HEK293T (cell line): ENCODE data around the gene UGT1A5.

Source experiments
- ELF4 ChIP-seq: fragments of 450-650 bp; IDR thresholded peaks from 2 replicates; pipeline ENCODE4 v1.6.1; 2017; ENCODE audit warnings: antibody characterized with exemption
- LEF1 ChIP-seq: fragments of 450-650 bp; IDR thresholded peaks from 2 replicates; pipeline ENCODE4 v1.6.1; 2017; ENCODE audit warnings: mild to moderate bottlenecking, borderline replicate concordance

DNA sequence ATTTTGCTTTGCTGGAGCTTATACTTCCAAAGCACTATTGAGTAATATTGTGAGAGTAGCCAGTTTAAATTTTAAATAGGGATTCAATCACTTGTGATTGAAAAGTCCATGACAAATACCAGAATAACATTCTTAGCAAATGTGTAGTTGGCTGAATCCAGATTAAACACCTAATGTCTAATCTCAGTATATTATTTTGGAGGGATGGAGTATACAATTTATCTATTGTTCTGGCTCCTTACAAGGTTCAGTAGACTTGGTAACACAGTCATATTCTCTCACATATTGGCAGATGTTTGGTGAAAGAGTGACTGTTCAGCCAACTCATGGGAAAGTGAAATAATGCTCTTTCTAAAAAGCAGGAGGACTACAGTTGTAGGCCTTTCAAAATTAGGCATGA is 38.8 kb upstream of the UGT1A5 start:
- TF ChIP-seq LEF1 (no peak), ELF4 (no peak)
